Naive thymus-derived CD4-positive, alpha-beta T cell (primary cell): ENCODE results near the gene MIAT. TPM values are rescaled to one million over a fixed set of nuclear protein-coding genes. Genes with fewer than 3 reads are reported as not detected.

Source experiments
- ATAC-seq: fragments of 150-1000 bp; cut with Tn5 transposase; 2 replicates; pipeline ENCODE4 v1.10.0; 2021; ENCODE audit warnings: mild to moderate bottlenecking, moderate library complexity
- CTCF ChIA-PET: fragments of 350-600 bp; sonication (Branson Sonifier 250); formaldehyde crosslinking; loops from one replicate; lab custom pipeline; 2021; ENCODE audit warnings: antibody characterized with exemption; lab: Charles Lee
- POLR2A ChIA-PET: fragments of 350-600 bp; sonication (Branson Sonifier 250); formaldehyde crosslinking; loops from one replicate; lab custom pipeline; 2021; ENCODE audit warnings: antibody characterized with exemption, inconsistent platforms; lab: Charles Lee
- DNase-seq, 9 donors: peaks; one replicate each; pipeline versions ENCODE4 v3.0.0 to v3.0.0-alpha.2; 2020 to 2022; ENCODE audit warnings: mixed read lengths in 1 of 9
- H3K27ac ChIP-seq: one replicate; pipeline ENCODE4 v1.7.0; 2013; ENCODE audit warnings: mild to moderate bottlenecking, low read depth, low read length, moderate library complexity
- H3K27me3 ChIP-seq, 2 donors: one replicate each; pipeline ENCODE4 v1.7.0; 2013; ENCODE audit warnings: low read length in 2 of 2, mild to moderate bottlenecking in 2 of 2, moderate library complexity in 2 of 2; ENCODE audit not compliant: control insufficient read depth in 2 of 2, insufficient read depth in 2 of 2
- H3K36me3 ChIP-seq, 3 experiments: 1 replicate in 2 of 3; 2 replicates in 1 of 3; pipeline ENCODE4 v1.7.0; 2013; ENCODE audit warnings: low read length in 3 of 3, mild to moderate bottlenecking in 3 of 3, moderate library complexity in 1 of 3; ENCODE audit not compliant: insufficient read depth in 3 of 3, control insufficient read depth in 2 of 3
- H3K4me1 ChIP-seq, 2 donors: one replicate each; pipeline ENCODE4 v1.7.0; 2013; ENCODE audit warnings: low read length in 2 of 2, mild to moderate bottlenecking in 2 of 2, moderate library complexity in 1 of 2; ENCODE audit not compliant: control insufficient read depth in 2 of 2, insufficient read depth in 2 of 2
- H3K4me3 ChIP-seq: 2 replicates; pipeline ENCODE4 v1.7.0; 2013; ENCODE audit warnings: mild to moderate bottlenecking, low read length
- H3K9me3 ChIP-seq, 3 experiments: 1 replicate in 2 of 3; 2 replicates in 1 of 3; pipeline ENCODE4 v1.7.0; 2013; ENCODE audit warnings: low read length in 3 of 3; ENCODE audit not compliant: control insufficient read depth in 2 of 3
- H3K27ac Mint-ChIP-seq, 9 donors: one replicate each; pipeline ENCODE4 v1.8.0; 2020 to 2022; ENCODE audit warnings: mixed read lengths in 9 of 9, mild to moderate bottlenecking in 8 of 9, moderate library complexity in 5 of 9, inconsistent platforms in 2 of 9
- H3K27me3 Mint-ChIP-seq, 5 donors: one replicate each; pipeline ENCODE4 v1.8.0; 2021 to 2022; ENCODE audit warnings: mixed read lengths in 5 of 5, mild to moderate bottlenecking in 1 of 5
- H3K36me3 Mint-ChIP-seq, 5 donors: one replicate each; pipeline ENCODE4 v1.8.0; 2020 to 2022; ENCODE audit warnings: mixed read lengths in 5 of 5, mild to moderate bottlenecking in 3 of 5, inconsistent platforms in 1 of 5
- H3K4me1 Mint-ChIP-seq, 7 donors: one replicate each; pipeline ENCODE4 v1.8.0; 2020 to 2022; ENCODE audit warnings: mixed read lengths in 7 of 7, mild to moderate bottlenecking in 3 of 7, inconsistent platforms in 1 of 7
- H3K4me3 Mint-ChIP-seq, 10 donors: one replicate each; pipeline ENCODE4 v1.8.0; 2020 to 2022; ENCODE audit warnings: mild to moderate bottlenecking in 10 of 10, mixed read lengths in 10 of 10, moderate library complexity in 6 of 10, inconsistent platforms in 2 of 10
- H3K9me3 Mint-ChIP-seq, 11 donors: one replicate each; pipeline ENCODE4 v1.8.0; 2020 to 2022; ENCODE audit warnings: mixed read lengths in 11 of 11, mild to moderate bottlenecking in 4 of 11, inconsistent platforms in 1 of 11, moderate library complexity in 1 of 11
- intact Hi-C, 2 donors: fragments of 100-400 bp; cut with micrococcal nuclease; formaldehyde crosslinking; loops; one replicate each; pipeline ENCODE4 v1.15.1; 2023
- polyA plus RNA-seq, 2 donors: library from polyadenylated mRNA; unstranded; fragments of 300-500 nt; fragmentation: Illumina TruSeq; gene quantifications; one replicate each; pipeline ENCODE4 v1.2.3, GENCODE V29; 2021
- total RNA-seq, 6 experiments: library from RNA in 5 of 6; stranded (reverse) in 5 of 6; gene quantifications; 1 replicate in 5 of 6; 2 replicates in 1 of 6; pipeline ENCODE4 v1.2.3 and lab custom pipeline; 2021 to 2026

MIAT gene
- total and polyA plus RNA-seq, 7 experiments from 2014 or later = 0.05 to 156 (median 35.8) TPM

GRCh38 chr22:26636296-26636695 is 21.1 kb upstream of the MIAT start:
- ATAC-seq (no peak), DNase-seq (no peak)
- peaks cover 0 to 7% (median 0%) of the 10 kb centered on the region in 5 donors for H3K27me3 Mint-ChIP-seq
- H3K9me3 Mint-ChIP-seq = peaks cover 0 to 3% (median 0%) of the 10 kb centered on the region in 11 donors
- H3K4me3 Mint-ChIP-seq = no peak overlapping the region
- CTCF ChIA-PET = no interaction called here
- Histone ChIP-seq H3K4me3 (no peak overlapping the region), H3K36me3 (no peaks in the 10 kb centered on the region), H3K4me1 (peaks cover 0 to 9% of the 10 kb centered on the region in 2 donors), H3K27me3 (no peaks in the 10 kb centered on the region), H3K27ac (no peak overlapping the region), H3K9me3 (no peaks in the 10 kb centered on the region)
- H3K4me1 Mint-ChIP-seq = peaks cover 0 to 34% (median 0%) of the 10 kb centered on the region in 7 donors
- POLR2A ChIA-PET = no interaction called here
- peaks cover 0 to 3% (median 0%) of the 10 kb centered on the region in 5 donors for H3K36me3 Mint-ChIP-seq
- intact Hi-C loops = no loop called here
- H3K27ac Mint-ChIP-seq = no peak overlapping the region

DNA sequence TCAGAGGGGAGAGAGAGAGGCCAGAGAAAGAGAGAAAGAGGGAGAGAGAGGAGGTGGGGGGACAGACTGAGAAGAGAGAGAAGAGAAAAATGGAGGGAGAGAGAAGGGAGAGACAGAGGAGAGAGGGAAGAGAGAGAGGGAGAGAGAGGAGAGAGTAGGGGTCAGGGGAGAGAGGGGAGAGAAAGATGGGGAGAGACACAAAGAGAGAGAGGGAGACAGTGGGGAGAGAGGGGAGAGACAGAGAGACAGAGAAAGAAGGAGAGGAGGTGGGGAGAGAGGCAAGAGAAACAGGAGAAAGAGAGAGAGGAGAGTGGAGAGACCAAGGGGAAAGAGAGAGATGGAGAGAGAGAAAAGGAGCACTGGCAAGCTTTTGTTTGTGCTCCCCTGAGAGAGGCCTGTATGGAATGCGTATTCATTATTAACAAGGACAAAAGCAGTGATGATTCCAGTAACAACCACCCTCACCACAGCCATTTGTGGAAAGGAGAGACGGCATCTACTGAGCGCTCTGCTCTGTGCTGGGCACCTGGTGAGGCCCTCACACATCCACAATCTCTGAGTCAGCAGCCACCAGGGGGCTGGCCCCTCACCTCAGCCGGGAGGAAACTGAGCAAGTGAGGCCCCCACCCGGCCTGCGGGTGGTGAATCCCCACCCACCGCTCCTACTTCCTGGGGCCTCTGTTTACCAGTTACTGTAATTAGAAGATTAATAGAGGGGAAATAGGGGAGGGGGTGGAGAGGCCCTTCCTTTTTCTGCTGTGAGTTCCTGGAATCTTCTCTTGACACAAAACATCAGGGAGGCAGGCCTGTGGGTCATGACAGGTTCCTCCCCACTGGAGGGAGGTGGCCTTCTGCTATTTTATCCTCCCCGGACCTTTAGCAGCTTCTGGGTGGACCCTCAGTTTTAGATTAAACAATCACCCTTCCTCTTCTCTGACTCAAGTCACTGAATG is 14.6 kb upstream of the MIAT start:
- Histone ChIP-seq H3K27me3 (no peaks in the 10 kb centered on the region), H3K27ac (peak overlapping the region; percentile 53), H3K4me1 (peaks cover 36 to 59% of the 10 kb centered on the region in 2 donors), H3K4me3 (no peak overlapping the region), H3K9me3 (no peaks in the 10 kb centered on the region), H3K36me3 (no peaks in the 10 kb centered on the region)
- ChIA-PET POLR2A (interaction anchor here (0.9 to 1.7 kb wide), 2 partner anchors 51 to 139 kb away, joined by 4 to 5 read pairs; no protein-coding TSS in a partner anchor), CTCF (interaction anchor here (0.5 to 1.1 kb wide), 8 partner anchors 14 to 207 kb away, joined by 3 to 4 read pairs (median 3); partner anchors contain the start of gene MIAT)
- peak in 1 of 9 donors; percentile 83 for DNase-seq
- H3K4me1 Mint-ChIP-seq = peaks cover 39 to 77% (median 49%) of the 10 kb centered on the region in 7 donors
- peak overlapping the region; percentile 59 to 97 (median 87) for H3K27ac Mint-ChIP-seq
- H3K36me3 Mint-ChIP-seq = no peaks in the 10 kb centered on the region
- peaks cover 0 to 2% (median 0%) of the 10 kb centered on the region in 11 donors for H3K9me3 Mint-ChIP-seq
- peak overlapping the region; percentile 17 to 78 (median 48) for H3K4me3 Mint-ChIP-seq
- peak; percentile 69 for ATAC-seq
- no peaks in the 10 kb centered on the region for H3K27me3 Mint-ChIP-seq
- intact Hi-C loops = loop anchor here in 1 of 2 donors (1.0 kb wide), 1 partner anchor 50 kb away; no protein-coding TSS in a partner anchor

GRCh38 chr22:26643418-26644100 is 13.8 kb upstream of the MIAT start:
- Mint-ChIP-seq H3K9me3 (peaks cover 0 to 2% (median 0%) of the 10 kb centered on the region in 11 donors), H3K36me3 (no peaks in the 10 kb centered on the region), H3K4me3 (peak overlapping the region in 9 of 10 donors; percentile 25 to 78 (median 52)), H3K4me1 (peaks cover 46 to 82% (median 57%) of the 10 kb centered on the region in 7 donors), H3K27ac (peak overlapping the region in 7 of 9 donors; percentile 45 to 97 (median 80)), H3K27me3 (no peaks in the 10 kb centered on the region)
- Histone ChIP-seq H3K27me3 (no peaks in the 10 kb centered on the region), H3K4me3 (no peak overlapping the region), H3K9me3 (no peaks in the 10 kb centered on the region), H3K27ac (peak overlapping the region; percentile 53), H3K4me1 (peaks cover 39 to 67% of the 10 kb centered on the region in 2 donors), H3K36me3 (no peaks in the 10 kb centered on the region)
- intact Hi-C loops = loop anchor here in 1 of 2 donors (1.0 kb wide), 1 partner anchor 51 kb away; no protein-coding TSS in a partner anchor
- ChIA-PET CTCF (interaction anchor here (0.5 to 1.5 kb wide), 7 partner anchors 15 to 1182 kb away, joined by 3 to 6 read pairs (median 3); no protein-coding TSS in a partner anchor), POLR2A (interaction anchor here (0.9 to 1.7 kb wide), 3 partner anchors 51 to 142 kb away, joined by 3 to 5 read pairs (median 4); no protein-coding TSS in a partner anchor)
- no peak for ATAC-seq
- no peak for DNase-seq

DNA sequence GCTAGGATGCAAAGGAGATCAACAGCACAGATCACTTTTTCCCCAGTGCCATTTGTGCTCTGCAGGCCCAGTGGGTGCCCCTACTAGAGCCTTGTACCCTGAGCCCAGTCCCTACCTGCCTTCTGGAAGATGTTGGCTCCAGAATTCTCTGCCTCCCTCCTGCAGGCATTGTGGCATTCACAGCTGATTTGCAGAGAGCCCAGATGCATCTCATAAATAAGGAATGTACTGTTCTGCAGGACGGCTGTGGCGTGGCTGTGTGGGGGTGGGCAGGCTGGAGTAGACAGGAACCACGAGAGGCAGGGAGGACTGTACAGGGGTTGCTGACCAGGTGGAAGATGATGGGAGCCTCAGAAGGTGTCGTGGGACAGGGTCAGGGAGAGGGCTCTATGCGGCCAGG is 11.2 kb upstream of the MIAT start:
- Histone ChIP-seq H3K36me3 (no peaks in the 10 kb centered on the region), H3K4me1 (peaks cover 44 to 68% of the 10 kb centered on the region in 2 donors), H3K9me3 (no peaks in the 10 kb centered on the region), H3K27ac (no peak overlapping the region), H3K4me3 (no peak overlapping the region), H3K27me3 (no peaks in the 10 kb centered on the region)
- Mint-ChIP-seq H3K4me3 (peak overlapping the region in 1 of 10 donors; percentile 34), H3K4me1 (peaks cover 54 to 90% (median 66%) of the 10 kb centered on the region in 7 donors), H3K9me3 (no peaks in the 10 kb centered on the region), H3K27ac (peak overlapping the region in 2 of 9 donors; percentile 24 to 28), H3K27me3 (no peaks in the 10 kb centered on the region), H3K36me3 (no peaks in the 10 kb centered on the region)
- DNase-seq = no peak
- POLR2A ChIA-PET = no interaction called here
- CTCF ChIA-PET = no interaction called here
- intact Hi-C loops = no loop called here
- ATAC-seq = no peak

DNA sequence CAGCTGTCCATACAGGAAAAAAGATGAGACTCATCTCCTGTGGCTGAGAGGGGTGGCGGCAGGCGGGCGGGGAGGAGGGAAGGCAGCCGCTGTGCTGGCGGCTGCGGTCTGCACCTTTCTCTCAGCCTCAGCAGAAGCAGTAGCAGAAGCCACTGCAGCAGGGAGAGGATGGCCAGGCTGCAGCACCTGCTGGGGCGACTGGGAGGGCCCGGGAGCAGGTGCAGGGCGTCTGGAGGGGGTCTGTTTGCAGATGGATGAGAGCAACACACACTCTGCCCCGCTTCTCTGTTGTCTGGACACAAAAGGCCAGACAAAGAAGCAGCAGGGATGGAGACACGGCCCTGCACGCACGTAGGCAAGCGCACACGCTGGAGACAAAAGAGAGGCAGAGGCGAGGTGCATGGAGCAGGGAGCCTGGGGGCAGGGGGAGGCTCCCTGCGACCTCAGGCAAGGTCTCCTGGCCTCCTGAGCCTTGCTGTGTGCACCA is 9.3 kb upstream of the MIAT start:
- no peaks in the 10 kb centered on the region for H3K9me3 ChIP-seq
- ChIA-PET CTCF (interaction anchor here (1.5 kb wide), 1 partner anchor 145 kb away, joined by 4 read pairs; no protein-coding TSS in a partner anchor), POLR2A (interaction anchor here (0.6 kb wide), 1 partner anchor 152 kb away, joined by 3 read pairs; no protein-coding TSS in a partner anchor)
- H3K4me1 ChIP-seq = peaks cover 34 to 49% of the 10 kb centered on the region in 2 donors
- peak overlapping the region in 5 of 9 donors; percentile 5 to 67 (median 48) for H3K27ac Mint-ChIP-seq
- no peaks in the 10 kb centered on the region for H3K36me3 Mint-ChIP-seq
- H3K9me3 Mint-ChIP-seq = no peaks in the 10 kb centered on the region
- H3K27me3 Mint-ChIP-seq = peaks cover 0 to 3% (median 0%) of the 10 kb centered on the region in 5 donors
- no peaks in the 10 kb centered on the region for H3K27me3 ChIP-seq
- DNase-seq = peak in 7 of 9 donors; percentile 24 to 50 (median 31)
- peak; percentile 70 for ATAC-seq
- no peaks in the 10 kb centered on the region for H3K36me3 ChIP-seq
- H3K4me3 ChIP-seq = no peak overlapping the region
- peaks cover 38 to 82% (median 48%) of the 10 kb centered on the region in 7 donors for H3K4me1 Mint-ChIP-seq
- intact Hi-C loops = loop anchor here in 1 of 2 donors (2.0 kb wide), 1 partner anchor 25 kb away; no protein-coding TSS in a partner anchor
- no peak overlapping the region for H3K27ac ChIP-seq
- H3K4me3 Mint-ChIP-seq = peak overlapping the region; percentile 2 to 85 (median 41)
